DMS 273 (cell line): ENCODE measurements around the gene SARM1.

ENCODE experiments used
- DNase-seq: peaks from one replicate; lab custom pipeline; 2025; ENCODE audit not compliant: unreplicated experiment; lab: John Stamatoyannopoulos, UW

SARM1 gene

DNA sequence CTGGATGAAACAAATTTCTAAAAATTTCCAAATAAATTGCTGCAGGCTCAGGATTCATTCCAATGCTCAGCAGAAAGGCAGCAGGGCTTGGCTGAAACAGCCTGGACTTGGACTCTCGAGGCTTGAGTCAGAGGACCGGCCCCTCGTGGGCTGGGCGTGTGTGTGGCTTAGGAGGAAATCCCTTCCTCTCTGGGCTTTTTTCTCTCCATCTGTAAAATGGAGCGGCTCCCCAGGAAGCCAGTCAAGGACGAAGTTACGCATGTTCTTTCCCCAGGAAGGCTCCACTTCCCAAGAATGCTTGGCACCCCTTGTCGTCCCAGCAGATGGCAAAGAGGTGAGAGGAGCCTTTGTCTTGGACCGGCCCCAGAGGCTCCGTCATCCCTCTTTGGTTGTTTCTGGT, 21.0 kb downstream of the SARM1 start:
- DNase-seq, result no peak

DNA sequence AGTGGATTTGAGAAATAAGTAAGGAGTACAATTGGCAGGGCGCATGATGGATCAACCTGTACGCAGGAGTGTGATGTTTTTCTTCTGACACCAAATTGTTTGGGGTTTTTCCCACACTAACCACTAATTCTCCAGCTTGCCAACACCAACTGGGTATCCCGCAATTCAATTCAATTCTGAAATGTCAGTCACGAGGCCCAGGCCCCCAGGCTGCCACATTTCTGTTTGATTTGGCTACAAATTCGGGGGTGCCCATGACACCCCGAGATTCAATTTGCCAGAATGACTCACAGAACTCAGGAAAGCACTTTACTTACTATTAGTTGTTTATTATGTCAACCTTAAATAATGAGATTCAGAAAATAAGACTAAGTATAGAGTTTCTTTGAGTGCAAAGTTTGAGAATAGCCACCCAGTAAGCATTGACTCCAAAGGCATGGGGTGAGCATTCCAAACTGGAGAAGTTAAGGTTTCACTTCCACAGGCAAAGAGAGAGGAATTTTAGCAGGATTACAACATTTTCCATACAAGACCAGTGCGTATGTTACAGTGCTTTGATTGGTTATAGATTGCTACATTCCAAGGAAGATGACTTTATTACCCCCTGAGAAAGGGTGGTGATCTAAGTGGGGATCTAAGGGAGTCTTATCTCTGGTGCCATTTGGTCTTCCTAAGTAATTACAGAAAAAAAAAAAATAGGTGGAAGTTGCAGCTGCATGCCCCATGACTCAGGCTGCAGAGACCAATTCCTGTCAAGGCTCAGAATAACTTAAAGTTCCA, 23.0 kb downstream of the SARM1 start:
- no peak for DNase-seq

DNA sequence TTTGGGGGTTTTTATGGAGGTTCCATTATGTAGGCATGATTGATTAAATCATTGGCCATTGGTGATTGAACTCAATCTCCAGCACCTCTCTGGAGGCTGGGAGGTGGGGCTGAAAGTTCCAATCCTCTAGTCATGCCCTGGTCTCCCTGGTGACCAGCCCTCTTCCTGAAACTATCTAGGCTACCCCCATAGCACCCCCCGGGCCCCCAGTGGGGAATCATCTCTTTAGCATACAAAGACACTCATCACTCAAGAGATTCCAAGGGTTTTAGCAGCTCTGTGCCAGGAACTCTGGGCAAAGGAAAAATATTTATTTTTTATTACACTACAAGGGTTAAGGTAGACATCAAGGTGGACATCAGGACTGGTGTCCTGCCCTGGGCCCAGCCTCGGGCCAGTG, 23.9 kb downstream of the SARM1 start:
- no peak for DNase-seq

- DNase-seq, result no peak
These were observed 24.5 kb downstream of the SARM1 start for GRCh38 chr17:28395968-28396367.

DNA sequence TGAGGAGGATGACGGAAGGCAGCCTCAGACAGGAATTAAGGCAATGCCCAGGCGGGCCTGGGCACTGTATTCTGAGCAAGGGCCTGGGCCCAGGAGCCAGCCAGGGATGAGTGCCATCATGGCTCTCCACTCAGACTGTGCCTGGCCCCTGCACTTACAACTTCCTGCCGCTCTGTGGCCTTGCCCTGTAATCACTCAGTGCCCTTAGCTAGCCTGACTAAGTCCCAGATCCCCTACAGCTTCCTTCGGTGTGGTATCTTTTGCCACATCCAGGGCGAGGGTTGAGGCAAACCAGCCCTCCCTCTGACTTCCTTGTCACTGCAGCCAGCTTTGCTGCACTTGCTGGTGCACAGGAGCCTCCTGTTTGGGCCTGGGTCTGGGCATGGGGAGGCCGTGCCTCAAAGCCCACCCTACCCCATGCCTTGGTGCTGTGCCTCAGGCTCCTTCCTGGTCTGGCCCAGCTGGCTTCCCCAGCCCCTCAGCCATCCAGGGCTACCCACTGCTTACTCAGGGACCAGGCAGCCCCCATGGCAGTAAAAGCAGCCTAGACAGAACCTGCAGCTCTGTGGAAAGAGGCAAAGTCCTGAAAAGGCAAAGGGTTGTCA, 25.2 kb downstream of the SARM1 start:
- DNase-seq, result no peak

GRCh38 chr17:28397275-28397674, 25.8 kb downstream of the SARM1 start:
- no peak for DNase-seq

DNA sequence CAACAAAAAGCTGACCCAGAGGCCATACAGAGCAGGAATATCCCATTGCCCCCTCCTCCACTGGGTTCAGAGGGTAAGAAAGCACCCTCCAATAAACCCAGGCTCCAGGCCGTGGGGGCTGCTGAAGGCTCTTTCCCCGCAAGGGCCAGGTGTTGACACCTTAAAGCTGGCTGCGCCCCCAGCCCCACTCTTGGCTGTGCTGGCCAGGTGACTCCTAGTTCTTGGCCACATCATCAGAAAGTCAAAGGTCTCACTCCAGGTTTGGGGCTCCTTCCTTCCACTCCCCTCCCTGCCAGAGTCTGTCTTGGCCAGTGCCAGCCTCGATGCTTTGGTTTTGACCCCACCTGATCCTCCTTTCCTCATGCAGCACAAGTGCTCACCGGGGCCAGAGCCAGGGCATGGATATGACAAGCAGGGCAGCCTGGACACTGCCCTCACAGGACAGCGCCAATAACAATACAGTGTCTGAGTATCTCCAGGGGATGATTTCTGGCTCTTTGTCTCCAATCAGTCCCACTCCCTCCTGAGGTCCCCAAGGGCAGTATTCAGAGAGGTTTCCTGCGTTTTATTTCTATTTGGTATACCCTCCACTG, 26.3 kb downstream of the SARM1 start:
- no peak for DNase-seq

DNA sequence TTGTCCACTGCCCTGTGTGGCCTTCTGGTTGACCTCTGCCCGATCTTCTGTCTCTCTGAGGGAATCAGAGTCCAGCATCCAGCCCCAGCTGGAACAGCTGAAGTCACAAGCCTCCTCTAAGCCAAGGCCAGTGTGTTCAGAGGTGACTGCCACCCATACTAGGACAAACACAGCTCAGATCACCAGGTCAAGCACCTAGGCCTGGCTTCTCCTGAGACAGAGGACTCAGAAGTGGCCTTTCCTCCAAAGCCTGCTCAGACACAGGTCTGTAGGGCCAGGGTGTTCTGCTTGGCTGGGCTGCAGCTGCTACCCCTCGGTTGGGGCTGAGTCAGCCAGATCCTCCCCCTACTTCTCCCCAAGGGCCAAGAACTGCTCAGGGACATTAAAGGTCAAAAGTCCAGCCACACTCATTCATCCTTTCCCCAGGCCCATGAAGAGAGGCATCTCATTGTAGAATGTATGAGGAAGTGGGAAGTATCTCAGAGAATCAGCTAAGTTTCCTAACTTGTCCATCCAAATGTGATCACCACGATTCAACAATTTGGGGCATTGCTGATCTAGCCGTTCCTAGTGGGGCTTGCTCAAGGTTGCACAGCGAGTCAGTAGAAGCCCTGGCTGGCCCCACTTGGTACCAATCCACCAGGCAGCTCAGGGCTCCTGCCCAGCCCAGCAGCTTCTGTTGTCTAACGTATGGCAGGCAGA, 26.9 kb downstream of the SARM1 start:
- DNase-seq, result peak; percentile 47

DNA sequence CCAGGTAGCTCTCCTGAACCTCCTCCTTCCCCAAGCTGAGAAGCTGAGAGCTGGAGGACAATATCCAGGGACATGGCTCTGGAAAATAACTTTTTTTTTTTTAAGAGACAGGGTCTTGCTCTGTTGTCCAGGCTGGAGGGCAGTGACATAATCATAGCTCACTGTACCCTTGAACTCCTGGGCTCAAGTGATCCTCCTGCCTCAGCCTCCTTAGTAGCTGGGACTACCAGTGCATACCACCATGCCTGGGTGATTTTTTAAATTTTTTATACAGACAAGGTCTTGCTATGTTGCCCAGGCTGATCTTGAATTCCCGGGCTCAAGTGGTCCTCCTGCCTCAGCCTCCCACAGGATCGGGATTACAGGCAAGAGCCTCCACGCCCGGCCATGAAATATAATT, 28.3 kb downstream of the SARM1 start:
- no peak for DNase-seq

DNA sequence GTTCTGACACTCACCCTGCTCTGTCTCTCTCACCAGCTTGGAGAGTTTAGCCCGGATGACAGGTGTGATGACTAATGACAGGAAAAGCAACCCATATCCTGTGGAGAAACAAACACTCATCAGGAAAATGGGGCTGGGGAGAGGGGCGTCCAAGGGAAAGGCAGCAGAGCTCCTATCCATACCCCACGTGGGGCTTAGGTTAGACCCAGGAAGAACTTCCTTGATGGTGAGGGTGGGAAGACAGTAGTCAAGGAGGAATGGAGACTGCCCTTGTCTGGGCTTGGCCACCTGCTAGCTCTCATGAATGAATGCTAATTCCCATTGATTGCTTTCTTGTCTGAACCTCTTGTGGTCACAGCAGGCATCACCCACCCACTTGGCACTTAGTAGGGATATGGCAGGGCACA, 30.7 kb downstream of the SARM1 start:
- DNase-seq, result no peak

DNA sequence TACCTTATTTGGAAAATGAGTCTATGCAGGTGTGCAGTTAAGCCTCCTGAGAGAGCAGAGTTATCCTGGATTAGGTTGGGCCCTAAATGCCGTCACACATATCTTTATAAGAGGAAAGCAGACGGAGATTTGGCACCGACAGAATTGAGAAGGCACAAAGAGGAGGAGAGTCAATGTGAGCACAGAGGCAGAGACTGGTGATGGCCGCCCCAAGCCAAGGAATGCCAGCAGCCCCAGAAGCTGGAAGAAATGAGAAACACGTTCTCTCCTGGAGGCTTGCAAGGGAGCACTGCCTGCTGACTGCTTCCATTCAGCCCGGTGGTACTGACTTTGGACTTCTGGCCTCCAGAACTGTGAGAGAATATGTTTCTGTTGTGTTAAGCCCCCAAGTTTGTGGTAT, 31.4 kb downstream of the SARM1 start:
- no peak for DNase-seq

- no peak for DNase-seq
These were observed 32.5 kb downstream of the SARM1 start for GRCh38 chr17:28404007-28404406.

DNA sequence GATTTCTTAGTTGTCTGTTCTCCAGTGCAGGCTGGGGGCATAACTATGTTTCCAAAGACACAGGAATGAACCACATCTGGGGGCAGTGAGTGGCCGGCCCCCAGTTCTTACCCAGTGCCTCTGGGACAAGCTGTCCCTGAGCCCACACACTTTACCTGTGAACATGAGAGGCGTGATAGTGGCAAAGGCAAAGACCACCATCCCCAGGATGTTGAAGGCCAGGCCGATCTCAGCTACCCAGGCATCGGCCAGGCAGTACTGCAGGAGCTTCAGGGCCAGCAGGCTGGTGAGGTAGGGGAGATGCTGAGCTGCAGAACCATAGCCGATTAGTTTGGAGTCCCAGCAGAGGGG, 32.9 kb downstream of the SARM1 start:
- DNase-seq, result no peak

GRCh38 chr17:28404812-28405570, 33.5 kb downstream of the SARM1 start:
- DNase-seq, result no peak

DNA sequence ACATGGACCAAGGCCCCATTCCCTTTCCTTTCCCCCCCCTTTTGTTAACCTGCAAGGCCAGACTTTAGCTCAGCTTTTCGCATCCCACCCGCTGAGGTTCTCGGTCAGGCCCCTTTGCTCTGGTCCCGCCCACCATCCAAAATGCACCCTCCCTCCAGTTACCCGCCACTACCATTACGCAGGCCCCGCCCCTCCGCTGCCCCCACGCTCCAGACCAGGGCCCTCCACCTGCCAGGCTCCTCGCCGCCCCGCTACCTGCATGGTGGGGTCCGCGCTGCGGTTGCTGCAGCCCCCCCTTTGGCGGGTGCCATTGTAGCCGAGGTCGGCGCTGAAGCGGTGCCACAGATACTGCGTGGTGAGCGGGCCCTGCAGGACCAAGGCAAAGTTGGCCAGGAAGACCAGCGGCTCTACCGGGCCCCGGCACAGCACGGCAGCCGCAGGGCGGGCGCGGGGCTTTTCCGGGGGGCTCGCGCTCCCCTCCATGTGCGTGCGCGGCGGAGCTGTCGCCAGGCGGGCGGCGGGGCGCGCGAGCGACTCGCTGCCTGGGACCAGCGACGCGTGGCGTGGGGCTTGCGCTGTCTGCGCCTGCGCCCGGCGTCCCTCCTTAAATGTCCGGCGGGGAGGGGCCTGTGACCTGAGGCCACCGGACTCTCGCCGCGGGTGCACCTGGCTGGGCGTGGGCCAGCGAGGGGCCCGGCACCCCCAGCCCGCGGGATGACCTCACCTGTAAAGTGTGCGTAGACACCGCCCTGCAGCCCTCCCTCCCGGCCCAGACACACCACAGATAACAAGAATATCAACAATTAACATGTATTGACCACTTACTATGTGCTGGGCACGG, 34.4 kb downstream of the SARM1 start, which contains the start of gene SLC46A1:
TSS of gene SLC46A1 (minus strand) at position 581 of the 841 bp plus-strand sequence. CDS start at position 483, 98 bp downstream.
- DNase-seq, result peak; percentile 87

GRCh38 chr17:28406473-28406814, 35.0 kb downstream of the SARM1 start:
- DNase-seq, result peak; percentile 59

GRCh38 chr17:28407130-28407973, 35.9 kb downstream of the SARM1 start:
- peak; percentile 90 for DNase-seq

- no peak for DNase-seq
These were observed 36.4 kb downstream of the SARM1 start for GRCh38 chr17:28407974-28408306.

- DNase-seq, result no peak
These were observed 40.6 kb downstream of the SARM1 start for GRCh38 chr17:28412099-28412498.
